KBM-7 (cell line): Measurements from ENCODE around the gene GFY.
"Not testable (repeated sequence)": the region's sequence is repeated elsewhere in the genome, so short reads cannot be mapped to it uniquely, and the experiment has no call there.

Experiments used
- DNase-seq: peaks from one replicate; pipeline ENCODE4 v3.0.0-alpha.2; 2015
- in situ Hi-C: fragments of 300-500 bp; cut with MboI; formaldehyde crosslinking; loops from 2 replicates; pipeline ENCODE4 v1.14.3; 2020; ENCODE audit warnings: low sequenced_read_pairs, low pct_unique_long_range_greater_than_20kb, mixed read lengths

Gene GFY

GRCh38 chr19:49441210-49441959, 16.2 kb downstream of the GFY start, which contains the start of gene SLC17A7:
TSS of gene SLC17A7 (minus strand) at chr19:49441527. CDS start at chr19:49441379, 148 bp downstream.
- in situ Hi-C loops = no loop called here
- DNase-seq = peak; percentile 47

- in situ Hi-C loops = no loop called here
- no peak for DNase-seq
Measured at GRCh38 chr19:49441960-49442350, 16.8 kb downstream of the GFY start.

- no peak for DNase-seq
Measured at GRCh38 chr19:49442354-49442753, 17.2 kb downstream of the GFY start.

GRCh38 chr19:49442771-49443365, 17.7 kb downstream of the GFY start:
- no peak for DNase-seq
- in situ Hi-C loops = no loop called here

More at GRCh38 chr19:49442354-49442753, 17.2 kb downstream of the GFY start:
- in situ Hi-C loops = no loop called here

GRCh38 chr19:49443366-49444099, 18.3 kb downstream of the GFY start:
- peak; percentile 97 for DNase-seq
- in situ Hi-C loops = no loop called here

- in situ Hi-C loops, DNase-seq: not testable (repeated sequence)
Measured at GRCh38 chr19:49444100-49444700, 19.0 kb downstream of the GFY start.

- in situ Hi-C loops = no loop called here
Measured at GRCh38 chr19:49445997-49446396, 20.8 kb downstream of the GFY start.

GRCh38 chr19:49447485-49448431, 22.6 kb downstream of the GFY start:
- in situ Hi-C loops = no loop called here
- DNase-seq = no peak

More at GRCh38 chr19:49445997-49446396, 20.8 kb downstream of the GFY start:
- no peak for DNase-seq

GRCh38 chr19:49448432-49448786, 23.2 kb downstream of the GFY start:
- in situ Hi-C loops = no loop called here

GRCh38 chr19:49450405-49450804, 25.2 kb downstream of the GFY start:
- in situ Hi-C loops = no loop called here
- no peak for DNase-seq

More at GRCh38 chr19:49448432-49448786, 23.2 kb downstream of the GFY start:
- DNase-seq = no peak

GRCh38 chr19:49451430-49452181, 26.4 kb downstream of the GFY start, which contains the start of gene PIH1D1:
TSS of gene PIH1D1 (minus strand) at chr19:49451814. CDS start at chr19:49451574, 240 bp downstream.
- in situ Hi-C loops = no loop called here
- peak; percentile 99 for DNase-seq

- in situ Hi-C loops = no loop called here
- DNase-seq = peak; percentile 97
Measured at GRCh38 chr19:49453013-49453756, 28.0 kb downstream of the GFY start, which contains the start of gene ALDH16A1. TSS of gene ALDH16A1 (plus strand) at chr19:49453225. CDS start at chr19:49453332, 107 bp downstream.

GRCh38 chr19:49453757-49454240, 28.6 kb downstream of the GFY start:
- in situ Hi-C loops = no loop called here
- no peak for DNase-seq

- no peak for DNase-seq
- in situ Hi-C loops = no loop called here
Measured at GRCh38 chr19:49455773-49456172, 30.6 kb downstream of the GFY start.

GRCh38 chr19:49456326-49456725, 31.1 kb downstream of the GFY start:
- DNase-seq = no peak
- in situ Hi-C loops = no loop called here

- no peak for DNase-seq
- in situ Hi-C loops = no loop called here
Measured at GRCh38 chr19:49458567-49458903, 33.3 kb downstream of the GFY start.

GRCh38 chr19:49459388-49459787, 34.2 kb downstream of the GFY start:
- in situ Hi-C loops = no loop called here
- DNase-seq = no peak
